ENCODE measurements around the gene PCCA. TPM values are rescaled to one million over a fixed set of nuclear protein-coding genes. Genes with fewer than 3 reads are reported as not detected.

Gene PCCA
- total and polyA plus RNA-seq, 4 donors, result 30.1 to 160 (median 76.3) TPM

DNA sequence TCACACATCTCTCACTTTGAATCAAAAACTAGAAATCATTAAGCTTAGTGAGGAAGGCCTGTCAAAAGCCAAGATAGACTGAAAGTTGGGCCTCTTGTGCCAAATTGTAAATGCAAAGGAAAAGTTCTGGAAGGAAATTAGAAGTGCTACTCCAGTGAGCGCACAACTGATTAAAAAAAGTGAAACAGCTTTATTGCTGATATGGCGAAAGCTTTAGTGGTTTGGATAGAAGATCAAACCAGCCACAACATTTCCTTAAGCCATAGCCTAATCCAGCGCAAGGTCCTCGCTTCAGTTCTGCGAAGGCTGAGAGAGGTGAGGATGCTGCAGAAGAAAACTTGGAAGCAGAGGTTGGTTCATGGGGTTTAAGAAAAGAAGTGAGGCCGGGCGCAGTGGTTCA lies 7.6 kb downstream of the PCCA start:
- 95% methylated on average over 7 of the region's 7 CpGs for WGBS
- TF ChIP-seq RAD21 (IDR thresholded peaks at IDR 0.05) (no peak), YY1 (IDR thresholded peaks at IDR 0.05) (no peak), JUND (IDR thresholded peaks at IDR 0.05) (no peak), NR2F2 (IDR thresholded peaks at IDR 0.05) (no peak), HNF4A (conservative IDR thresholded peaks at IDR 0.05) (no peak), FOXA2 (IDR thresholded peaks at IDR 0.05) (no peak), SP1 (IDR thresholded peaks at IDR 0.05) (no peak), GABPA (IDR thresholded peaks at IDR 0.05 in 1 of 2, conservative IDR thresholded peaks at IDR 0.05 in 1 of 2) (no peak), FOXA1 (IDR thresholded peaks at IDR 0.05) (no peak), TAF1 (conservative IDR thresholded peaks at IDR 0.05) (no peak), EGR1 (IDR thresholded peaks at IDR 0.05; ENCODE audit: low read depth in 2 of 2) (no peak), RXRA (IDR thresholded peaks at IDR 0.05) (no peak), HNF4G (IDR thresholded peaks at IDR 0.05) (no peak)
- TF ChIP-seq, protein P1, sequence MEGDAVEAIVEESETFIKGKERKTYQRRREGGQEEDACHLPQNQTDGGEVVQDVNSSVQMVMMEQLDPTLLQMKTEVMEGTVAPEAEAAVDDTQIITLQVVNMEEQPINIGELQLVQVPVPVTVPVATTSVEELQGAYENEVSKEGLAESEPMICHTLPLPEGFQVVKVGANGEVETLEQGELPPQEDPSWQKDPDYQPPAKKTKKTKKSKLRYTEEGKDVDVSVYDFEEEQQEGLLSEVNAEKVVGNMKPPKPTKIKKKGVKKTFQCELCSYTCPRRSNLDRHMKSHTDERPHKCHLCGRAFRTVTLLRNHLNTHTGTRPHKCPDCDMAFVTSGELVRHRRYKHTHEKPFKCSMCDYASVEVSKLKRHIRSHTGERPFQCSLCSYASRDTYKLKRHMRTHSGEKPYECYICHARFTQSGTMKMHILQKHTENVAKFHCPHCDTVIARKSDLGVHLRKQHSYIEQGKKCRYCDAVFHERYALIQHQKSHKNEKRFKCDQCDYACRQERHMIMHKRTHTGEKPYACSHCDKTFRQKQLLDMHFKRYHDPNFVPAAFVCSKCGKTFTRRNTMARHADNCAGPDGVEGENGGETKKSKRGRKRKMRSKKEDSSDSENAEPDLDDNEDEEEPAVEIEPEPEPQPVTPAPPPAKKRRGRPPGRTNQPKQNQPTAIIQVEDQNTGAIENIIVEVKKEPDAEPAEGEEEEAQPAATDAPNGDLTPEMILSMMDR (IDR thresholded peaks at IDR 0.05; ENCODE audit: low read depth, low read length, missing input control), result no peak
- TF ChIP-seq, protein P2, sequence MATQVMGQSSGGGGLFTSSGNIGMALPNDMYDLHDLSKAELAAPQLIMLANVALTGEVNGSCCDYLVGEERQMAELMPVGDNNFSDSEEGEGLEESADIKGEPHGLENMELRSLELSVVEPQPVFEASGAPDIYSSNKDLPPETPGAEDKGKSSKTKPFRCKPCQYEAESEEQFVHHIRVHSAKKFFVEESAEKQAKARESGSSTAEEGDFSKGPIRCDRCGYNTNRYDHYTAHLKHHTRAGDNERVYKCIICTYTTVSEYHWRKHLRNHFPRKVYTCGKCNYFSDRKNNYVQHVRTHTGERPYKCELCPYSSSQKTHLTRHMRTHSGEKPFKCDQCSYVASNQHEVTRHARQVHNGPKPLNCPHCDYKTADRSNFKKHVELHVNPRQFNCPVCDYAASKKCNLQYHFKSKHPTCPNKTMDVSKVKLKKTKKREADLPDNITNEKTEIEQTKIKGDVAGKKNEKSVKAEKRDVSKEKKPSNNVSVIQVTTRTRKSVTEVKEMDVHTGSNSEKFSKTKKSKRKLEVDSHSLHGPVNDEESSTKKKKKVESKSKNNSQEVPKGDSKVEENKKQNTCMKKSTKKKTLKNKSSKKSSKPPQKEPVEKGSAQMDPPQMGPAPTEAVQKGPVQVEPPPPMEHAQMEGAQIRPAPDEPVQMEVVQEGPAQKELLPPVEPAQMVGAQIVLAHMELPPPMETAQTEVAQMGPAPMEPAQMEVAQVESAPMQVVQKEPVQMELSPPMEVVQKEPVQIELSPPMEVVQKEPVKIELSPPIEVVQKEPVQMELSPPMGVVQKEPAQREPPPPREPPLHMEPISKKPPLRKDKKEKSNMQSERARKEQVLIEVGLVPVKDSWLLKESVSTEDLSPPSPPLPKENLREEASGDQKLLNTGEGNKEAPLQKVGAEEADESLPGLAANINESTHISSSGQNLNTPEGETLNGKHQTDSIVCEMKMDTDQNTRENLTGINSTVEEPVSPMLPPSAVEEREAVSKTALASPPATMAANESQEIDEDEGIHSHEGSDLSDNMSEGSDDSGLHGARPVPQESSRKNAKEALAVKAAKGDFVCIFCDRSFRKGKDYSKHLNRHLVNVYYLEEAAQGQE (IDR thresholded peaks at IDR 0.05), result no peak
- TF ChIP-seq, protein P3, sequence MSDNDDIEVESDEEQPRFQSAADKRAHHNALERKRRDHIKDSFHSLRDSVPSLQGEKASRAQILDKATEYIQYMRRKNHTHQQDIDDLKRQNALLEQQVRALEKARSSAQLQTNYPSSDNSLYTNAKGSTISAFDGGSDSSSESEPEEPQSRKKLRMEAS (IDR thresholded peaks at IDR 0.05), result no peak
- TF ChIP-seq, protein P4, sequence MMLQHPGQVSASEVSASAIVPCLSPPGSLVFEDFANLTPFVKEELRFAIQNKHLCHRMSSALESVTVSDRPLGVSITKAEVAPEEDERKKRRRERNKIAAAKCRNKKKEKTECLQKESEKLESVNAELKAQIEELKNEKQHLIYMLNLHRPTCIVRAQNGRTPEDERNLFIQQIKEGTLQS (IDR thresholded peaks at IDR 0.05), result no peak
- TF ChIP-seq, protein P5, sequence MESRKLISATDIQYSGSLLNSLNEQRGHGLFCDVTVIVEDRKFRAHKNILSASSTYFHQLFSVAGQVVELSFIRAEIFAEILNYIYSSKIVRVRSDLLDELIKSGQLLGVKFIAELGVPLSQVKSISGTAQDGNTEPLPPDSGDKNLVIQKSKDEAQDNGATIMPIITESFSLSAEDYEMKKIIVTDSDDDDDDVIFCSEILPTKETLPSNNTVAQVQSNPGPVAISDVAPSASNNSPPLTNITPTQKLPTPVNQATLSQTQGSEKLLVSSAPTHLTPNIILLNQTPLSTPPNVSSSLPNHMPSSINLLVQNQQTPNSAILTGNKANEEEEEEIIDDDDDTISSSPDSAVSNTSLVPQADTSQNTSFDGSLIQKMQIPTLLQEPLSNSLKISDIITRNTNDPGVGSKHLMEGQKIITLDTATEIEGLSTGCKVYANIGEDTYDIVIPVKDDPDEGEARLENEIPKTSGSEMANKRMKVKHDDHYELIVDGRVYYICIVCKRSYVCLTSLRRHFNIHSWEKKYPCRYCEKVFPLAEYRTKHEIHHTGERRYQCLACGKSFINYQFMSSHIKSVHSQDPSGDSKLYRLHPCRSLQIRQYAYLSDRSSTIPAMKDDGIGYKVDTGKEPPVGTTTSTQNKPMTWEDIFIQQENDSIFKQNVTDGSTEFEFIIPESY (IDR thresholded peaks at IDR 0.05), result no peak
- Histone ChIP-seq H3K9ac (ENCODE audit: low read depth in 1 of 2, low read length in 2 of 2) (no peak overlapping the region), H3K27me3 (ENCODE audit: control insufficient read depth in 4 of 4, insufficient read depth in 4 of 4, low read length in 3 of 4) (no peaks in the 10 kb centered on the region), H3K27ac (ENCODE audit: low read depth in 1 of 2, low read length in 2 of 2) (peak overlapping the region; percentile 20 to 38), H3K9me3 (ENCODE audit: control insufficient read depth in 4 of 4, low read length in 3 of 4) (no peaks in the 10 kb centered on the region), H3K4me1 (ENCODE audit: control insufficient read depth in 4 of 4, insufficient read depth in 4 of 4, low read length in 3 of 4) (peaks cover 8 to 39% (median 22%) of the 10 kb centered on the region in 4 donors), H3K36me3 (ENCODE audit: control insufficient read depth in 4 of 4, insufficient read depth in 3 of 4, low read depth in 1 of 4, low read length in 3 of 4) (no peaks in the 10 kb centered on the region), H3K4me3 (ENCODE audit: low read depth in 1 of 3, low read length in 3 of 3) (no peak overlapping the region)
- DNase-seq (ENCODE audit: low spot score), result no peak

Data from liver (tissue), 9 donors.